ENCODE measurements around the gene ILK. TPM values are rescaled to one million over a fixed set of nuclear protein-coding genes. Genes with fewer than 3 reads are reported as not detected.

Gene ILK
- total RNA-seq, 1 experiment from 2014 or later: 92.3 TPM

DNA sequence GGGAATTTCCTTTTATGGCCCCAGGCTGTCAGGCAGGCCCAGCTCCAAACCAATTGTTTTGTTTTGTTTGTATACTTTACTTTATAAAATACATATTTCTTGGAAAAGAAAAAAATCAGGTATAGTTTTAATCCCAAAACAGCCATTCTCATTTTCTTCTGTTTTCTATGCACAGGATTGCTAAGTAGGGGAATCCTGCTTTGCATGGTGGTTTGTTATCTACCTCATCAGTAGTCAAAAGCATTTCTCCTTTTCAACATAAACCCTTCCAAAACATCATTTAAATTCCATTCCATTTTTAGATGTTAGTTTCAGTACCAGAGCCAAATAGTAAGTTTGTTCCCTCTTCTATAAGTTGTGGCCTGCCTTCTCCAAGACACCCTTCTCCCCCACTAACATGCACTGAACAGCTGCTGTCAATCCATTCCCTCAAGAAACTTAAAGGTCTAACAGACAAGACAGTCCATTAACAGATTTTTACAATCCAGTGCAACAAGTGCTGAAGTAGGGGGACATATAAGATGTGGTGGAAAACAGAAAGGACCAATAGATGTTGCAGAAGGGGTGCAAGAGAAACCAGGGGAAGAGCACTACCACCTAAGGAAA lies 3.7 kb downstream of the ILK start:
- POLR2A ChIA-PET: interaction anchor here (0.8 to 3.0 kb wide), 7 partner anchors 11 to 287 kb away, joined by 3 to 40 read pairs (median 4); partner anchors contain the start of genes ARFIP2, CAVIN3, MRPL17 and SMPD1
- TF ChIP-seq, protein P1, sequence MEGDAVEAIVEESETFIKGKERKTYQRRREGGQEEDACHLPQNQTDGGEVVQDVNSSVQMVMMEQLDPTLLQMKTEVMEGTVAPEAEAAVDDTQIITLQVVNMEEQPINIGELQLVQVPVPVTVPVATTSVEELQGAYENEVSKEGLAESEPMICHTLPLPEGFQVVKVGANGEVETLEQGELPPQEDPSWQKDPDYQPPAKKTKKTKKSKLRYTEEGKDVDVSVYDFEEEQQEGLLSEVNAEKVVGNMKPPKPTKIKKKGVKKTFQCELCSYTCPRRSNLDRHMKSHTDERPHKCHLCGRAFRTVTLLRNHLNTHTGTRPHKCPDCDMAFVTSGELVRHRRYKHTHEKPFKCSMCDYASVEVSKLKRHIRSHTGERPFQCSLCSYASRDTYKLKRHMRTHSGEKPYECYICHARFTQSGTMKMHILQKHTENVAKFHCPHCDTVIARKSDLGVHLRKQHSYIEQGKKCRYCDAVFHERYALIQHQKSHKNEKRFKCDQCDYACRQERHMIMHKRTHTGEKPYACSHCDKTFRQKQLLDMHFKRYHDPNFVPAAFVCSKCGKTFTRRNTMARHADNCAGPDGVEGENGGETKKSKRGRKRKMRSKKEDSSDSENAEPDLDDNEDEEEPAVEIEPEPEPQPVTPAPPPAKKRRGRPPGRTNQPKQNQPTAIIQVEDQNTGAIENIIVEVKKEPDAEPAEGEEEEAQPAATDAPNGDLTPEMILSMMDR (IDR thresholded peaks at IDR 0.05; ENCODE audit: unreplicated experiment): no peak
- Mint-ChIP-seq H3K9me3 (ENCODE audit: unreplicated experiment) (no peaks in the 10 kb centered on the region), H3K4me3 (ENCODE audit: unreplicated experiment) (no peak overlapping the region), H3K4me1 (ENCODE audit: insufficient read depth, unreplicated experiment) (peaks cover 22% of the 10 kb centered on the region), H3K36me3 (ENCODE audit: insufficient read depth, unreplicated experiment) (peaks cover 31% of the 10 kb centered on the region), H3K27me3 (ENCODE audit: insufficient read depth, unreplicated experiment) (no peaks in the 10 kb centered on the region), H3K27ac (ENCODE audit: low read depth, unreplicated experiment) (peak overlapping the region; percentile 68)
- BruUV-seq (replicated peaks): no TSS peak
- no peak for DNase-seq (ENCODE audit: unreplicated experiment)
- intact Hi-C loops (cut with micrococcal nuclease): loop anchor here (10.0 kb wide), 1 partner anchor 132 kb away; the partner anchor contains the start of gene TRIM3
- CTCF ChIA-PET: interaction anchor here (0.6 to 1.6 kb wide), 8 partner anchors 11 to 988 kb away, joined by 3 to 12 read pairs (median 4); partner anchors contain the start of genes MRPL17 and TPP1

DNA sequence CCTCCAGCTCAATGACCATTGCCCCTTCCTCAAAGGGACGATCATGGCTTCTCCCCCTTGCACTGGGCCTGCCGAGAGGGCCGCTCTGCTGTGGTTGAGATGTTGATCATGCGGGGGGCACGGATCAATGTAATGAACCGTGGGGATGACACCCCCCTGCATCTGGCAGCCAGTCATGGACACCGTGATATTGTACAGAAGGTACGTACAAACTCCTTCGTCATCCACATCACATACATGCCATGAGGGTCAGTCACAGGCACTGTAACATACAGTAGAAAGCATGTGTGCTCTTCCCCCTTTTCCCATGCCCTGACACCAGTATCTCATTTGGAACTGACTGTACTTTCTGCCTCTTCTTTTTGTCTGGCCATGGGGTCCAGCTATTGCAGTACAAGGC lies 4.4 kb downstream of the ILK start:
- no peak overlapping the region for H3K4me3 Mint-ChIP-seq (ENCODE audit: unreplicated experiment)
- no TSS peak for BruUV-seq (replicated peaks)
- H3K27me3 Mint-ChIP-seq (ENCODE audit: insufficient read depth, unreplicated experiment): no peaks in the 10 kb centered on the region
- H3K36me3 Mint-ChIP-seq (ENCODE audit: insufficient read depth, unreplicated experiment): peaks cover 31% of the 10 kb centered on the region
- ChIA-PET CTCF (interaction anchor here (0.6 to 1.5 kb wide), 4 partner anchors 92 to 229 kb away, joined by 3 to 5 read pairs (median 3); no protein-coding TSS in a partner anchor), POLR2A (interaction anchor here (0.8 to 3.0 kb wide), 5 partner anchors 12 to 288 kb away, joined by 3 to 40 read pairs (median 10); partner anchors contain the start of genes ARFIP2, CAVIN3, MRPL17 and TIMM10B)
- no peaks in the 10 kb centered on the region for H3K9me3 Mint-ChIP-seq (ENCODE audit: unreplicated experiment)
- intact Hi-C loops (cut with micrococcal nuclease): loop anchor here (10.0 kb wide), 1 partner anchor 133 kb away; the partner anchor contains the start of gene TRIM3
- H3K4me1 Mint-ChIP-seq (ENCODE audit: insufficient read depth, unreplicated experiment): peaks cover 22% of the 10 kb centered on the region
- DNase-seq (ENCODE audit: unreplicated experiment): no peak
- TF ChIP-seq, protein P1 (IDR thresholded peaks at IDR 0.05; ENCODE audit: unreplicated experiment): no peak
- H3K27ac Mint-ChIP-seq (ENCODE audit: low read depth, unreplicated experiment): peak overlapping the region; percentile 68

DNA sequence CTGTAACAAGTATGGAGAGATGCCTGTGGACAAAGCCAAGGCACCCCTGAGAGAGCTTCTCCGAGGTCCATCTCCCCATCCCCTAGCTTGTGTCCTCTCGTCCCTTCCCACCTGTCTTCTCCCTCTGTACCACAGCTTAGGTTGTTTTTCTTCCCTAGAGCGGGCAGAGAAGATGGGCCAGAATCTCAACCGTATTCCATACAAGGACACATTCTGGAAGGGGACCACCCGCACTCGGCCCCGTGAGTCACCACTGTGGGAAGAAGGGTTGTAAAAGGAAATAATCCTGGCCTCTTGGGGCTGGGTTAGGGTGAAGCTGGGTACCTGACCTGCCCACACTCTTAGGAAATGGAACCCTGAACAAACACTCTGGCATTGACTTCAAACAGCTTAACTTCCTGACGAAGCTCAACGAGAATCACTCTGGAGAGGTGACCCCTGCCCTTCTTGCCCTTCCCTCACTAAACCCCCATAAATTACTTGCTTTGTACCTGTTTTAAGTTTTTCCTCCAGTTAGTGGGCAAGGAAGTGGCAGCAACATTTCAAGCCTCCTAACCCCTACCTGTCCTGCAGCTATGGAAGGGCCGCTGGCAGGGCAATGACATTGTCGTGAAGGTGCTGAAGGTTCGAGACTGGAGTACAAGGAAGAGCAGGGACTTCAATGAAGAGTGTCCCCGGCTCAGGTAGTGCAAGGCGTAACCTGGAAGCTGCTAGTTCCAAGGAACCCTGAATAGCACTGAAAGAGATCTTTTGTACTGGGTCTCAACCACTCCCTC lies 5.3 kb downstream of the ILK start:
- ChIA-PET CTCF (interaction anchor here (0.6 to 1.4 kb wide), 3 partner anchors 93 to 230 kb away, joined by 3 read pairs; no protein-coding TSS in a partner anchor), POLR2A (interaction anchor here (1.0 to 3.0 kb wide), 2 partner anchors 11 to 128 kb away, joined by 3 to 40 read pairs; partner anchors contain the start of genes ARFIP2, TIMM10B and TPP1)
- intact Hi-C loops (cut with micrococcal nuclease): loop anchor here (10.0 kb wide), 1 partner anchor 134 kb away; the partner anchor contains the start of gene TRIM3
- H3K27me3 Mint-ChIP-seq (ENCODE audit: insufficient read depth, unreplicated experiment): no peaks in the 10 kb centered on the region
- no TSS peak for BruUV-seq (replicated peaks)
- no peaks in the 10 kb centered on the region for H3K9me3 Mint-ChIP-seq (ENCODE audit: unreplicated experiment)
- no peak for DNase-seq (ENCODE audit: unreplicated experiment)
- H3K4me3 Mint-ChIP-seq (ENCODE audit: unreplicated experiment): no peak overlapping the region
- H3K4me1 Mint-ChIP-seq (ENCODE audit: insufficient read depth, unreplicated experiment): peaks cover 22% of the 10 kb centered on the region
- no peak overlapping the region for H3K27ac Mint-ChIP-seq (ENCODE audit: low read depth, unreplicated experiment)
- TF ChIP-seq, protein P1 (IDR thresholded peaks at IDR 0.05; ENCODE audit: unreplicated experiment): no peak
- H3K36me3 Mint-ChIP-seq (ENCODE audit: insufficient read depth, unreplicated experiment): peaks cover 31% of the 10 kb centered on the region
